Astrocyte (in vitro differentiated cells and primary cell): ENCODE measurements around the gene COMMD1. TPM values are rescaled to one million over a fixed set of nuclear protein-coding genes. Genes with fewer than 3 reads are reported as not detected.

ENCODE experiments used
- DNase-seq: peaks from one replicate; pipeline ENCODE4 v3.0.0-alpha.2; 2010; ENCODE audit warnings: low read depth
- FAIRE-seq: peaks from 2 replicates; lab custom pipeline; 2011; peaks lifted over from hg19 to GRCh38; lab: Jason Lieb, UNC
- H2AFZ ChIP-seq: 2 replicates; pipeline ENCODE4 v1.6.0; 2012; ENCODE audit warnings: low read depth, low read length, inconsistent platforms
- H3K27ac ChIP-seq: 2 replicates; pipeline ENCODE4 v1.5.1; 2011; ENCODE audit warnings: low read depth, low read length, inconsistent platforms
- H3K27me3 ChIP-seq: 2 replicates; pipeline ENCODE4 v1.6.0; 2011; ENCODE audit warnings: low read length, inconsistent platforms; ENCODE audit not compliant: insufficient read depth
- H3K36me3 ChIP-seq: 2 replicates; pipeline ENCODE4 v1.5.1; 2011; ENCODE audit warnings: low read length, inconsistent platforms; ENCODE audit not compliant: insufficient read depth
- H3K4me1 ChIP-seq: 2 replicates; pipeline ENCODE4 v1.5.1; 2011; ENCODE audit warnings: low read length, inconsistent platforms; ENCODE audit not compliant: insufficient read depth
- H3K4me2 ChIP-seq: 2 replicates; pipeline ENCODE4 v1.6.0; 2012; ENCODE audit warnings: low read length, inconsistent platforms
- H3K4me3 ChIP-seq: 2 replicates; pipeline ENCODE4 v1.5.1; 2011; ENCODE audit warnings: low read depth, mild to moderate bottlenecking, low read length, inconsistent platforms; ENCODE audit not compliant: insufficient read depth
- H3K79me2 ChIP-seq: 2 replicates; pipeline ENCODE4 v1.6.0; 2012; ENCODE audit warnings: mild to moderate bottlenecking, low read length, inconsistent platforms; ENCODE audit not compliant: insufficient read depth
- H3K9ac ChIP-seq: 2 replicates; pipeline ENCODE4 v1.6.0; 2012; ENCODE audit warnings: mild to moderate bottlenecking, low read length, inconsistent platforms
- H3K9me3 ChIP-seq: 2 replicates; pipeline ENCODE4 v1.5.1; 2012; ENCODE audit warnings: low read depth, mild to moderate bottlenecking, low read length, inconsistent platforms; ENCODE audit not compliant: insufficient read depth
- H4K20me1 ChIP-seq: 2 replicates; pipeline ENCODE4 v1.6.0; 2012; ENCODE audit warnings: low read length, inconsistent platforms; ENCODE audit not compliant: insufficient read depth
- H3K27ac Mint-ChIP-seq: one replicate; pipeline ENCODE4 v1.8.0; 2021; ENCODE audit warnings: mild to moderate bottlenecking, mixed read lengths; ENCODE audit not compliant: unreplicated experiment
- H3K27me3 Mint-ChIP-seq: one replicate; pipeline ENCODE4 v1.8.0; 2021; ENCODE audit warnings: low read depth, mixed read lengths; ENCODE audit not compliant: unreplicated experiment
- H3K36me3 Mint-ChIP-seq: one replicate; pipeline ENCODE4 v1.8.0; 2021; ENCODE audit warnings: low read depth, mixed read lengths; ENCODE audit not compliant: unreplicated experiment
- H3K4me1 Mint-ChIP-seq: one replicate; pipeline ENCODE4 v1.8.0; 2021; ENCODE audit warnings: low read depth, mixed read lengths; ENCODE audit not compliant: unreplicated experiment
- H3K4me3 Mint-ChIP-seq: one replicate; pipeline ENCODE4 v1.8.0; 2021; ENCODE audit warnings: mild to moderate bottlenecking, moderate library complexity, mixed read lengths; ENCODE audit not compliant: unreplicated experiment
- H3K9me3 Mint-ChIP-seq: one replicate; pipeline ENCODE4 v1.8.0; 2021; ENCODE audit warnings: mild to moderate bottlenecking, mixed read lengths; ENCODE audit not compliant: unreplicated experiment
- CTCF ChIP-seq: IDR thresholded peaks from 2 replicates; pipeline ENCODE4 v1.5.1; 2011; ENCODE audit warnings: low read depth, mild to moderate bottlenecking, inconsistent platforms, low read length, moderate library complexity; ENCODE audit not compliant: insufficient read depth
- EZH2 ChIP-seq: IDR thresholded peaks from 2 replicates; pipeline ENCODE4 v1.6.1; 2012; ENCODE audit warnings: mild to moderate bottlenecking, low read length, inconsistent platforms; ENCODE audit not compliant: insufficient read depth
- total RNA-seq: library from RNA; stranded (reverse); gene quantifications from 2 replicates; pipeline ENCODE4 v1.2.1, GENCODE V29; 2021

Gene COMMD1
- total RNA-seq, 1 donor from 2014 or later: 32.0 TPM

DNA sequence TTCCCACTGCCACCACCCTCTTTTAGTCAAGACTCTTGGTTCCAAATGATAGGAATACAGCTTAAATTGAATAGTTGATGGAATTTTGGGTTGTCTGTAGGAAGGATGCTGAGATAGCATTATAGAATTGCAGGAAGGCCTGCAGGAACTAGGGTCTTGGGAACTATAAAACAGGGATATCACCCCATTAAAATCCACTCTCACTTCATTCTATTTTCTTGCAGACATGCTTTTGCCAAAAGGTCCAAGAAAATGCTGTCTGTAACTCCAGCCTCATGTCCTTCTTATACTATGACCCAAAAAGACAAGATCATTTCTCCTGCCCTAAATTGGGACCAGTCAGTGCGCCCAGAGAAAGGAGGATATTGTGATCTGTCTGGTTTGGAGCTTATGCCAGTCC is 89.1 kb downstream of the COMMD1 start:
- H3K27me3 ChIP-seq: no peaks in the 10 kb centered on the region
- Mint-ChIP-seq H3K9me3 (no peaks in the 10 kb centered on the region), H3K4me3 (no peak overlapping the region), H3K27ac (no peak overlapping the region), H3K36me3 (no peaks in the 10 kb centered on the region), H3K4me1 (no peaks in the 10 kb centered on the region), H3K27me3 (no peaks in the 10 kb centered on the region)
- DNase-seq (no peak), FAIRE-seq (no peak)
- no peak overlapping the region for H3K27ac ChIP-seq
- no peak overlapping the region for H2AFZ ChIP-seq
- no peak overlapping the region for H3K4me2 ChIP-seq
- H3K79me2 ChIP-seq: no peaks in the 10 kb centered on the region
- no peak overlapping the region for H3K4me3 ChIP-seq
- no peak overlapping the region for H3K9ac ChIP-seq
- no peaks in the 10 kb centered on the region for H3K36me3 ChIP-seq
- no peaks in the 10 kb centered on the region for H4K20me1 ChIP-seq
- no peaks in the 10 kb centered on the region for H3K9me3 ChIP-seq
- H3K4me1 ChIP-seq: no peaks in the 10 kb centered on the region
- TF ChIP-seq CTCF (no peak), EZH2 (no peak)

DNA sequence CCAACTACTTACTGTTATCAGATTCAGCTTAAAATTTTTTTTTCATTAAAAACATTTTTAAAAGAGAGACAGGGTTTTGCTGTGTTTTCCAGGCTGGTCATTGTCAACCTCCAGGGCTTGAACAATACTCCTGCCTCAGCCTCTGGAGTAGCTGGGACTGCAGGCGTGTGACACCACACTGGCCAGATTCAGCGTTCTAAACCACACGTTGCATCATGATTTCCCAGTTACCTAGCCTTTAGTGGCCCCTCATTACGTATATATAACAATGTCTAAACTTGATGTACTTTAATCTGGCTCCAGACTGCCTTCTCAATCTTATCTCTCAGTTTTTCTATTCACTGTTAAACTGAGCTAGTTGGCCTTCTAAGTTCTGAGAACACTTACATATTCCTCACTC is 89.6 kb downstream of the COMMD1 start:
- Histone ChIP-seq H4K20me1 (no peaks in the 10 kb centered on the region), H3K4me3 (no peak overlapping the region), H3K27me3 (no peaks in the 10 kb centered on the region), H3K79me2 (no peaks in the 10 kb centered on the region), H3K36me3 (no peaks in the 10 kb centered on the region), H3K9me3 (no peaks in the 10 kb centered on the region), H2AFZ (no peak overlapping the region), H3K9ac (no peak overlapping the region), H3K4me2 (no peak overlapping the region), H3K4me1 (no peaks in the 10 kb centered on the region), H3K27ac (no peak overlapping the region)
- Mint-ChIP-seq H3K36me3 (no peaks in the 10 kb centered on the region), H3K27ac (no peak overlapping the region), H3K27me3 (no peaks in the 10 kb centered on the region), H3K9me3 (no peaks in the 10 kb centered on the region), H3K4me3 (no peak overlapping the region), H3K4me1 (no peaks in the 10 kb centered on the region)
- FAIRE-seq (no peak), DNase-seq (no peak)
- TF ChIP-seq CTCF (no peak), EZH2 (no peak)

DNA sequence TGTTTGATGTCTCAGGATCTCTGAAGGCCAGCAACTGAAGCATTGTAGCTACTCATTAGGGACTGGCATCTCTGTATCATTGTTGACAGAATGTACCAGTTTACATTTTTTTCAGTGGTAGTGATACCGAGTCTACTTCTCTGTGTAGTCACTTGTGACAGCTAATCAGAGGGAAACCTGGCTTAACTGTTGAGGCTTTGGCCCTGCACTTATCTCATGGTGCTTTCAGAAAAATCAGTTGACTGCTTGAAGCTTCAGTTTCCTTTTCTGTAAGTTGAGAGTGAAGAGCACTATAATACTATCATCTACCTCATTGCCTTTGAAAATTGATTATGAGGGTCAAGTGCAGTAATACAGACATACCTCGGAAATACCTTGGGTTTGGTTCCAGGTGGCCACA is 90.0 kb downstream of the COMMD1 start:
- no peaks in the 10 kb centered on the region for H3K27me3 Mint-ChIP-seq
- Histone ChIP-seq H3K4me2 (no peak overlapping the region), H3K4me3 (no peak overlapping the region), H4K20me1 (no peaks in the 10 kb centered on the region), H2AFZ (no peak overlapping the region), H3K27ac (no peak overlapping the region), H3K9me3 (no peaks in the 10 kb centered on the region), H3K4me1 (no peaks in the 10 kb centered on the region), H3K9ac (no peak overlapping the region), H3K27me3 (no peaks in the 10 kb centered on the region), H3K36me3 (no peaks in the 10 kb centered on the region), H3K79me2 (no peaks in the 10 kb centered on the region)
- DNase-seq (no peak), FAIRE-seq (no peak)
- H3K4me1 Mint-ChIP-seq: no peaks in the 10 kb centered on the region
- H3K36me3 Mint-ChIP-seq: no peaks in the 10 kb centered on the region
- H3K27ac Mint-ChIP-seq: no peak overlapping the region
- H3K4me3 Mint-ChIP-seq: no peak overlapping the region
- no peaks in the 10 kb centered on the region for H3K9me3 Mint-ChIP-seq
- TF ChIP-seq CTCF (no peak), EZH2 (no peak)
